Ammon's horn (tissue), 1 donor: ENCODE results near the gene GATB.

ENCODE experiments used
- DNase-seq: peaks from one replicate; pipeline ENCODE4 v3.0.0-alpha.2; 2016; ENCODE audit warnings: low spot score

Gene GATB

DNA sequence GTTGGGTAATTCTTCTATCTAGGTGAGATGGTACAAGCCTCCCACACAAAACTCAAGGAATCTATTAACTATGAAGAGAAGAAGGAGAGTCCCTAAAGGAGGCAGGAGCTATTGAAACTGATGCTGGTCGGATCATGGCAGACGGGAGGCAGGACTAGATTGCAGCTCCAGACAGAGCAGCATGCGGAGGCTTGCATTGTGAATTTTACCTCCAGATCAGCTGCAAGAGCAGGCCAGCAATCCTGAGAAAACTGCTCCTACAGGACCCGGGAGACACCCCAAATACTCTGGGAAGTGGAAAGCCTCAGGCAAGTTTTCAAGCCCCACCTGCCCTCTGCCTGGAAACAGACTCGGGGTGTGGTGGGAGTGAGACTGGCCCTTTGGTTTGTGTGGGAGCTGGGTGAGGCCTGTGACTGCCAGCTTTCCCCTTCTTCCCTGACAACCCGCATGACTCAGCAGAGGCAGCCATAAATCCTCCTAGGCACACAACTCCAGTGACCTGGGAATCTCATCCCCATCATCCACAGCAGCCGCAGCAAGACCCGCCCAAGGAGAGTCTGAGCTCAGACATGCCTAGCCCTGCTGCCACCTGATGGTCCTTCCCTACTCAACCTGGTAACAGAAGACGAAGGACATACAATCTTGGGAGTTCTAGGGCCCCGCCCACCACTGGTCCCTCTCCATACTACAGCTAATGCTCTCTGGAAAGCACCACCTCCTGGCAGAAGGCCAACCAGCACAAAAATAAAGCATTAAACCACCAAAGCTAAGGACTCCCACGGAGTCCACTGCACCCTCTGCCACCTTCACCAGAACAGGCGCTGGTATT, 30.9 kb downstream of the GATB start:
- no peak for DNase-seq

DNA sequence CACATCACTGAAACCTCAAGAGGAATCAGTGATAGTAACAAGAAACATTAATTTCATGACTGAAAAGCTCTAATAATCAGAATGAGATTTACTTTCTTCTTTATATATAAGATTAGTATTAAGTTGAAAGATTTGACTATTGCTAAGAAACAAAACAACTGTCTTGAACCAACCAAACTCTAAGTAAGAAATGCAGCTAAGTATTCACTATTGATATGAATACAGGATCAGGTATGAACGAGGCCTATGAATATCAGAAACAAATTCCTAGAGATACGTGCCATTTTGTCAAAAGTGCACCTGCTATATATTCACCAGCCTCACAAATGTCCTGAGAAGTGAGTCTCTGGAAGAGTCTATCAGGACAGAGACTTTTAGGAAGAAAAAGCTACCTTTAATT, 32.1 kb downstream of the GATB start:
- no peak for DNase-seq

DNA sequence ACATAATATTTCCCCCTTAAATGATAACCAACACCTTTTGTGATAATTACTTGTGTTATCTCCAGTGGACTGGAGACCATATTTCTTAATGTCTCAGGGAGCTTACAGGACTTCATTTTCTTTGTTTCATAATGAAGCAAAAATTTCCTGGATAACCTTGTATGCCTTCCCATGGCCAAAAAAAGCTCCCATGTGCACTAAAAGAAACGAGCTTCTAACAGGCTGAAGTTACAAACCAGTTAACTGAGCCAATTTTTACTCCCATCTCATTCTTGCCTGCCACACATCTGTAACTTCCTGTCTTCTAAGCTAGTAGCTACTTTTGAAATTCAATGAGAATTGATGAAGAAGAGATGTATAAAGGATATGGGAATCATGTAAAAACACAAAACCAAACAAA, 32.8 kb downstream of the GATB start:
- DNase-seq = no peak

DNA sequence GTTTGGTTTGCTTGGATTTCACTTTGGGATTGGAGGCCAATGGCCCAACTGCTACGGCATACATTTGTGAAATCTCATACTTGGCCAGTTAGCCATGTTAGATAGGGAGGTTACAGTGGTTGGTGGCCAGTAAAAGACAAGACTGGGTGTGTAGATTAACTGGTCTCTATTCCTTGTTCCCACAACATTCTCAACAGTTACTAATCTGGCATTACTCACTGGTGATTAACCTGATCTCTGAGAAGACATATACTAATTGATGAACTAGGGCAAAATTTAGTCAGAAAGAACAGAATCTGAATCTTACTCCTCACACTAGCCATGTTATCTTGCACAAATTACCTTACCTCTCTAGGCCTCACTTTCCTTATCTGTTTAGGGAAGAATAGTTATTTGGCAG, 33.4 kb downstream of the GATB start:
- DNase-seq = no peak

DNA sequence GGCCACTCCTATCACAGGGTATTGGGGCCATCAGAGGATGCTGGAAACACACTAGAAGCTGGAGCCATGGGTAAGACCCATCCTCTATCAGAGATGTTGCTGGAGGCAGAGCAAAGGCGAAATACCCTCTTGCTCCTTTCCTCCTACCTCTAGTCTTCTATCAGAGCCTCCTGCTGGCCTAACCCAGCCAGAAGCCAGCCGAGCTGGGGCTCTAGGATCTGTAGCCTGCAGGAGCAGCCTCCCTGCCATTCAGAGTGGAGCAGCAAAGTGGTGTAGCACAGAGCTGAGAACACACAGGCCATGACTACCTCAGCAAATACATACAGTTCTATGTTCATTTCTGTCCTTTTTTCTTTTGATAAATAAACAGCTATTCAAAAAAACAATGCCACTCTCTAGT, 35.7 kb downstream of the GATB start:
- no peak for DNase-seq

DNA sequence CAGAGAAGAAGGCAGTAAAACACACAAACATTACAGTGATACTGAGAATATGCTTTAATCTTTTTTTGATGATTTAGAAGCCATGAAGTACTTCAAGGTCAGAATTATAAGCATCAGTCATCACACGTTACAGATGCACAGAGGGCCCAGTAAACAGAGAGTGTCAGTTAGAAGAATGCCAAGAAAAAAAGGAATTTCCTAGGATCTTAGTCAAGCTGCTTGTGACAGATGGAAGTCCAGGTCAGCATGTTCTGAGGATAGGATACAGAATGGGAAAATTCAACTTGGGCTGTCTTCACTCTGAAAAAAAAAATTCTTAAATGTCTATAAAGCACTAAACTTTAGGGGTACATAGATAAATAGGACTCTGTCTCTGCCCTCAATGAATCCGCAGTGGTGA, 38.9 kb downstream of the GATB start:
- no peak for DNase-seq

DNA sequence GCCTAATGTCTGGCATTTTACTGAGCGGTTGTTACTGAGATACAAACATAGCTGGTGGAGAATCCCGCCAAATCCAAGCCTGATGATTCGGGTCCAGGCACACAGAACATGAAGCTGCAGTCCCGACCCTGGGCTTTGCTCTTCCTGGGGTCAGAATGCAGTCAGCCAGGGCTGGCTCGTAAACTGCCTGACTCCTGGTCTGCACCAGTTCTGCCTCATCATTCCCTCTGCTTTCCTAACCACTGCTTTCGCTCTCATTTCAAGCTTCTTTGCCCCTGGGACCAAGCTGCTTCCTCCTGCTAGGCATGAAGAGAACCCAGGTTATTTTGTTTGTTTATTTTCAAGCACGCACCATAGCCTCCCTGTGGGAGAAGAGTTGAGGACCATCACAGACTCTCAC, 39.3 kb downstream of the GATB start:
- no peak for DNase-seq

DNA sequence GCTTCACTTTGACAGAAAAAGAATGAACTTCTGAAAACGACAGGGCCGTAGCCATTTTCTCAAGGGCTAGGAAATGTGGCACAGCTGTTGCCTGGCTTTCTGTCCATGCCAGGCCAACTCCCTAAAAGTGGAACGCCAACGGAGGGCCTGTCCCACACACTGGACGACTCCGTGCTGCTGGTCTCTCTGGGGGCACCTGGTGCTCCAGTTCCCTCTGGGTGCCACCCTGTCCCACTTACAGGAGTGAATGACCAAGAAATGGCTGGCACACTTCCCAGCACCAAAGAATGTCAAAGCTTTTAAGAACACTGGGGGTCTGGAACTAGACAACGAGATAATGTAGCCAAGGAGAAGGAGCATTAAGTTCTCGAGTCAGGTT, 40.9 kb downstream of the GATB start:
- DNase-seq = no peak

DNA sequence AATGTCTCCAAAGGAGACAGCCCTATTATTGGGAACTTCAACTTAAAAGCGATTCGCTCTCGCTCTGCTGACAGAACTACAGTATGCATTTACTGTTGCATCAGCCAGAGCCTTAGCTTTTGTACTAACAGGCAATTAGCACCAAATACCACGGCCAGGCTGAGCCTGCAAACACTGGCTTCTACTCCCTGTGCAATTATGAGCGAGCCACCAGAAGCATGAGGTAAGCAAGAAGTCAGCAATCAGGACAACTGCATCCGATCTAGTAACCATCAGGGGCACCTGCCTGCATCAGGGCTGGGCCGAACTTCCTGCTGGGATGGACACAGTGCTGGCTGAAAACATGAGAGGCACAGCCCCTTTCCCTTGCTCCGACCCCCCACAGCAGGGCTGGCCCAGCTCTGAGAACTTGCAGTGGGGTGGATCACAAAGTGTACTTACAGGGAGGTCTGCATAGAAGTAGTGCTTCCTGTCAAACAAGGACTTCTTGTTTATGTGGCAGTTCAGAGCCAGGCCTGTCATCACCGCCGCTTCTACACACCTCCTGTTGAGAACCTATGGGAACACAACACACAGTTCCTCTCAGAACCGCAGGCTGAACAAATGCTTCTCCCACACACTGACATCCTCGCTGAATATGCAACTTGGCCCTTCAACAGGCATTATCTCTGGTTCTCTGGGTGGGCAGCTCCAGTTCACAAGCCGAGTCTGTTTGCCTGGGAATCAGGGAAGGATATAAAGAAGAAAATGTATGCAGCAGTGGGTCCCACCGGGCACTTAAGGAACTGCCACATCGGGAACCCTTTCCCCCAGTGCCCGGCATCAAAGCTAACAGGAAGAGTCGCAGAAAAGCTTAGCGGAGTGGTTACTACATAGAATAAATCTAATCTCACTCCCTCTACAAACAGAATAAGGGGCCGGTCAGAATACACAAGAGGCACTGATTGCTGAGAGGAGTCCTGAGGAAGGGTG, 41.5 kb downstream of the GATB start:
- peak; percentile 69 for DNase-seq

DNA sequence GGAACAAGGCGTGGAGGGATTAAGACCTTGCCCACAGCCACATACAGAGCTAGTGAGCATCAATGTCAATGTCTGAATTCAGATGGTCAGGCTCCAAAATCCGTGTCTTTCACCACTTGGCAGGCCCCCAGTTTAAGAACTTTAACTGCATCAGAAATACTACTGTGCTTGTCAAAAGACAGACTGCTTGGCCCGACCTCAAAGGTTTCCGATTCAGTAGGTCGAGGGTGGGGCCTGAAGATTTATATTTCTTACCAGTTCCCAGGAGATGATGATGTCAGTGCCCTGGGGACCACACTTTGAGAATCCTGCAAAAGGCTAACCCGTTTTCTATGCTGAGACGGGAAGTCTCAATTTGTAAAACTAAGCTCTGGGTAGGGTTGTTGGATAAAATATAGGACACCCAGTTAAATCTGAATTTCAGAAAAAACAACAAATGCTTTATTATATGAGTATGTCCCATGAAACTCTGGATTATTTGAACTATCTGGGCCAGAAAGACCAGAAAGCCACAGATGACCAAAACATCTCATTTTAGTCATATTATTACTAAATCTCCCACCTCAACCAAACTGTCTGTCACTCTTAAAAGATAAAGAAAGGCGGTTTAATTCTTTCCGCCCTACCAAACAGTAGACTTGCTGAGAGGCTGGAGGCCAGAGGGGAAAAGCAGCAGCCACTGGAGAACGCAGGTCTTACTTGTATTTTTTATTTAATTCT, 42.7 kb downstream of the GATB start:
- DNase-seq = no peak

DNA sequence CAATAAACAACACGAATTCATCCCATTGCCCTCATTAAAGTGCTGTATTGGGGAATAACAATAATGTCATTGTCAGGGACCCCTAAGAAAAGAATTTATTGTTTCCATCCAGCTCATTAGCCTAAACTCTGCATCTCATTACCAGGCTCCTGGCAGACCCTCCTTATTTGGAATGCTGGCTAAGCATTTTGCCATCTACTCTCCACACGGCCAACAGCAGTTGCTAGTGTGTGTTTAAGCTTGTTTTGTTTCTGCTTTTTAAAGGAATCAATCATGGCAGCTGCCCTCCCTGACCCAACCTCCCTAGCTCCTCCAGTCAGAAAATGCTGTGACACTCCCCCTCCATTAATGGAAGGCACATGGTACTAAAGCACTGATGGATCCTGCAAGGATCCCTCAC, 43.5 kb downstream of the GATB start:
- DNase-seq = peak; percentile 91

DNA sequence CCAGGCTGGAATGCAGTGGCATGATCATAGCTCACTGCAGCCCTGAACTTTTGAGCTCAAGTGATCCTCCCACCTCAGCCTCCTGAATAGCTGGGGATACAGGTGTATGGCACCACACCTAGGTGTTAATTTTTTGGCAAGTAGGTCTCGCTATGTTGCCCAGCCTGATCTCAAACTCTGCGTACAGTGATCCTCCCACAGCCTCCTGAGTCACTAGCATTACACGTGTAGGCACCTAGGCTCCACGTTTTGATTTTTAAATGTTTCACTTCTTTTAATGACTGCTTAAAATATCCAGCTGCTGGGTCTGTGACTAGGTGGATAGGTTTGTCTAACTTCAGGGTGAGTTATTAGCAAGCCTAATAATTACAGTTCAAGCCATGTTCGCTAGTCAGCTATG, 44.5 kb downstream of the GATB start:
- DNase-seq = no peak

DNA sequence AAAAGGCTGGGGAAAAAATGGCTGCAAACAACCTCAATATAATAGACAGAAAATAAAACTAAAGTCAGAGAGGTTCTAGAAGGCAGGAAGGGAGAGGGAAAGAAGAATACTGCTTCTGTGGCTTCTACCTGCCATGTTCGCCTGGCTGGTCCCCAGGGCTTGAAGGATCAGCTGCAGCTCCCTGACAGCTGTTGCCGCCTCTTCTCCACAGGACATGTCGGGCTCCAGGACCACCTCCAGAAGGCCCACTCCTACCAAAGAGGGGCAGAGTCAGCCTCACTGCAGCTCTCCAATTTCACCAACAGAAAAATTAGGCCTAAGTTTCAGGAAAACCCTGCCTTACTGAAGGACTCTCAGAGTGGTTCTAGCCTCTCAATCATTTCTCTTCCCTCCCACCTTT, 44.9 kb downstream of the GATB start:
- no peak for DNase-seq

DNA sequence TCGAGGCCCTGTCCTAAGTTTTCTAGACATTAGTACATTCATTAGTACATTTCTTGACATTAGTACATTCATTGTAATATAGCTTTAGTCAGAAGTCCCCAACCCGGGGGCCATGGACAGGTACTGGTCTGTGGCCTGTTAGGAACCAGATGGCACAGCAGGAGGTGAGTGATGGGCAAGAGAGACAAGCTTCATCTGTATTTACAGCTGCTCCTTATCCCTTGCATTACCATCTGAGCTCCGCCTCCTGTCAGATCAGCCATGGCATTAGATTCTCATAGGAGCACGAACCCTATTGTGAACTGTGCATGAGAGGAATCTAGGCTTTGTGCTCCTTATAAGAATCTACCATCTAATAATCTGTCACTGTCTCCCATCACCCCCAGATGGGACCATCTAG, 48.0 kb downstream of the GATB start:
- DNase-seq = no peak

DNA sequence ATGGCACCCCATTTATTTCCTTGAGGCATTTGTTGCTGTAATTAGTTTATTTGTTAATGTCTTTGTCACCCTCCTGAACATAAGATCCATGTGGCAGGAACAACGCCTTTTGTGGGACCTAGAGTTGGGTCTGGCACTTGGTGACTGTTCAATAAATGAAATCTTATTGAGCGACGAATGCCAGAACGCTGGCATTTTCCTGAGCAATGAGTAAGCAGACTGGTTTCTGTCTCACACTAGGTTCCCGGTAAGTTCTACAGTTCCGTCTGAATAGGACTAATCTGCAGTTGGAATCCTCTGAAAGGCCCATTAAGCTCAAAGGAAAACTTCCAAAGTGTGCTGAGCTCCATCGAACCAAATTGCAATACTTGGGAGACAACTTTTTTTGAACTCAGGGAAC, 49.2 kb downstream of the GATB start:
- DNase-seq = peak; percentile 47

DNA sequence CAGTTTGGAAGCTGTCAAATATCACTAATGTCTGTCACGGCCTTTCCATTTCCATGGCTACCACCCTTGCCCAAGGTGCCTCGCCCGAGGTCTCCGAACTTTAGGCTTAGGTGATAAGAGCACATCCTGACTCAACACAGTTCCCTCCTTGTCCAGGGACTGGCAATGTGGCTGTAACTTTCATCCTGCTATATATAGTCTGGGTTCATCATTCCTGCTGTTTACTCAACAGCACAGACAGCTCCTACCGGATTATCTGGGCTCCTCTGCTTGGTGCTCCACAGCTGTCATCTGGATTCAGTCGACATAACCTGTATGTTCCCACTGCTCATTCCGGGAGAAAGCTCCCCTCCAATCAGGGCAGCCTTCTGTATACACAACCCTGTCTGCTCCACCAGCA, 51.2 kb downstream of the GATB start:
- no peak for DNase-seq

DNA sequence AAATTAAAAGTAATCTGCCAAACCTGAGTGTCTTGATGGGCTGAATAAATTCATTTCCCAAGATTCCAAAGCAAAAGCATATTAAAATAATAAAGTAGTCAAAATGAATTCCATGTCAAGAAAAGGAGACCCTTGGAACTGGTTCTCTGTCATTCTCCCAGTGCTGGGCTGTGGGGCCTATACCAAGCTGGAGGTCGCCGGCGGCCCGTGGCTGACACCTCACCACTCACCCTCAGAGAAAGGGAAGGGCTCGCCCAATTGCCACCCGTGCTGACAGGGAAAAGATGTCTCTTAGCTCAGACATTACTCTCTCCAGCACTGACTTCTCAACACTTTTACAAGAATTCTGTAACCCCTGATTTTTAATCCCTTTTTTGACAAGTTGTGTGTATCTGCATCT, 51.7 kb downstream of the GATB start:
- DNase-seq = no peak

DNA sequence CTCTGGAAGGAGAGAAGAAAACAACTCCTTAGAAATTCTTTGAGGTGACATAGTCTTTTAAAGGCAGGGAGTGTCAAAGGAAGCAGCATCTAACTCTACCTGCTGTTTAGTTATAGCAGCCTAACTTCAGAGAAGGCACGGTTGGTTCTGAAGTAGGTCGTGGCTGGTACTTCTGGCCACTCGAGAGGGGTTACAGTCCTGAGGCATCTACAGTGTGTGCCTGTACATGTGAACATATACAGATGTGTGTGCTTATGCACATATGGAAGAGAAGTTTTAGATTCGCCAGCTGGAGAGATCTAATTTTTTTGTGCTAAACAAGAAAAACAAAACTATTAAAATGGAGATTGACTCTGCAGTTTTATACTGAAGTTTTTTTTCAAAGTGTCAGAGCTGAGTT, 52.7 kb downstream of the GATB start:
- DNase-seq = no peak

DNA sequence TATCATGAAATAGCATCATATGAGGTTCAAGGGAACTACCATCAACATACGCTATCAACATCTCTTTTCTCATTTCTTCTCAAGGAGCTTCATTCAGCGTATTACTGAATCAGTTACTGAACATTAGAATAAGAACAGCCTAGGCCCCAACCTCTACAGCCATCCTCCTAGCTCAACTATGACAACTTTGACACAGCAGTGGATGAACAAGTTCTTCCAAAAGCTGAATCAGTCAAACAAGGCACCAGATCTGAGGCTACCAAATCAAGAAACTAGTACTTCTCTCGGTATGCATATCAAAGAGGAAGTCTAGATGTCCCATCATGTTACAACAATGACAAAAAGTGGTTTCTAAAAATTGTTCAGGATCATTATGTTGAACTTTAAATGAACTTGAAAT, 57.4 kb downstream of the GATB start:
- DNase-seq = no peak

DNA sequence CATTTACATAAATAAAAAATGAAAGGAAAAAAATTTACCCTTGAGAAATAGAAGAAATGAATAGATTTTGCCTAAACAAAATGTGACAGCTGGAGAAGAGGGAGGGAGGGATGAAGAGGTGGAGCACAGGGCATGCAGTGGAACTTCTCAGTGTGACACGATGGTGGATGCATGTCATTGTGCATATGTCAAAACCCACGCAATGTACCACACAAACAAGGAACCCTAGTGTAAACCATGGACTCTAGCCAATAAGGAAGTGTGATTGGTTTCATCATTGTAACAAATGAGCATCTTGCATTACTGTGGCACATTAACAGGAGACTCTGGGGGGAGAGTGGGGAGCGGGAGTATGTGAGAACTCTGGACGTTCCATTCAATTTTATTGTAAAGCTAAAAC, 58.6 kb downstream of the GATB start:
- no peak for DNase-seq

DNA sequence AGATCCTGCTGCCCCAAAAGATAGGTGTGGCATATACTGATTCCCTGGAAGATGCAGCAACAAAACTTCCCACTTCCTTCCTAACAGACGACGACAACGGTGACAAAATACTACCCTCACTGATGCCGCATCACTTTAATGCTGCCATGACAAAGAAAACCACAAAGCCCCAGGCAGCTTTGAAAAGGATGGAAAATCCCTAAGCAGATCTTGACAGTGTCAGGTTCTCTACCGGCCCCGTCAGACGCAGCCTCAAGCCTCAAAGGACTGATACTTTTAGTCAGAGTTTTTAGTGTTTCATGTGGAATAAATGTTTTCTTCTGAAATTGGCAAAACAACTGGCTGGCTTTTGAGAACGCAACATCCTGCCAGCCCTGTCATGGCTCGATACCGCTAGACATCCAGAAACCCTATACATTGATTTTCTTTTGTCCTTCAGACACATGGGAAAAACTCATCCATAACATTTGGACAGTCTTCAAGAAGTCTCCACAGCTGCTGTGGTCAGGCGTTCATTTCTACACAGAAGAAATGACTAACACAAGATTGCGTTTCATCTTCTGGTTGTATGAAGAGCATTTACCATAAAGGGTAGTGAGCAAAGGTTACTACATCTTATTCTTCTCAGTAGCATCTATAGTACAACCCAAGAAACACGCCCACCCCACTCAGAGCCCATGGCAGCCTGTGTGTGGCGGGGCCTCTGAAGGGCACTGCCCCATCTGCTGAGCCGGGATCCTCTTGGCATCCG, 60.1 kb downstream of the GATB start:
- DNase-seq = no peak

DNA sequence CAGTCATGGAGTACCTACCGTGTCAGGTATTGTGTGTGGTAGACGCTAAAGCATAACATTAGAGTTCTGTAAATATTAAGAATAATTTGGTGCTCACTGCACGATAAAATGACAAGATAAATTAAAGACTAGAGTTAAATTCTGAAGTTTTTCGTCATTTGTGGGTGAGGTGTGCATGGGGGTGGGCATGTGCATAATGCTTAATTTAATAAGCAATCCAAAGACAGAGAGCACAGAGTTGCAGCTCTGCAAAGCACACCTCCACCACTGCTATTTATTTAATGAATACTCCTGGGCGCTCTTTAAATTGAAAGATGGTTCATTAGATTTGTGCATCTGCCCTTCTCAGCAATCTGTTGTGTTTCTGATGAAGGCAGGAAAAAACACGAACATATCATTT, 62.6 kb downstream of the GATB start:
- DNase-seq = no peak
